ENCODE results near the gene UTS2B.

The UTS2B gene

GRCh38 chr3:191235331-191236314, 94.7 kb downstream of the UTS2B start:
- no peak for DNase-seq

GRCh38 chr3:191234216-191234615, 96.1 kb downstream of the UTS2B start:
- no peak for DNase-seq

- DNase-seq, result no peak
These were observed 102.8 kb downstream of the UTS2B start for GRCh38 chr3:191227541-191227940.

- DNase-seq, result no peak
These were observed 108.7 kb downstream of the UTS2B start for GRCh38 chr3:191221638-191222037.

GRCh38 chr3:191220908-191221307, 109.4 kb downstream of the UTS2B start:
- no peak for DNase-seq

GRCh38 chr3:191217301-191217700, 113.0 kb downstream of the UTS2B start:
- no peak for DNase-seq

Measured in central memory CD4-positive, alpha-beta T cell (primary cell).